Endodermal cell (in vitro differentiated cells): ENCODE measurements around the gene NT5C2. TPM values are rescaled to one million over a fixed set of nuclear protein-coding genes. Genes with fewer than 3 reads are reported as not detected.
A peak's percentile ranks its signal among the peaks of the same experiment; 100 is the strongest.

Experiments
- DNase-seq: peaks from one replicate; pipeline ENCODE4 v3.0.0-alpha.2; 2017
- H3K27ac ChIP-seq: 2 replicates; pipeline ENCODE4 v1.5.1; 2013; ENCODE audit warnings: mild to moderate bottlenecking, low read depth, low read length, moderate library complexity
- H3K27me3 ChIP-seq: 2 replicates; pipeline ENCODE4 v1.6.1; 2013; ENCODE audit warnings: mild to moderate bottlenecking, low read length, moderate library complexity; ENCODE audit not compliant: insufficient read depth, control insufficient read depth, poor library complexity, severe bottlenecking
- H3K36me3 ChIP-seq: 2 replicates; pipeline ENCODE4 v1.7.0; 2013; ENCODE audit warnings: mild to moderate bottlenecking, low read length, moderate library complexity; ENCODE audit not compliant: control insufficient read depth, insufficient read depth
- H3K4me1 ChIP-seq: one replicate; pipeline ENCODE4 v1.7.0; 2013; ENCODE audit warnings: low read length; ENCODE audit not compliant: control insufficient read depth, insufficient read depth
- H3K4me3 ChIP-seq: 2 replicates; pipeline ENCODE4 v1.5.1; 2013; ENCODE audit warnings: mild to moderate bottlenecking, low read length, moderate library complexity
- H3K9ac ChIP-seq: 2 replicates; pipeline ENCODE4 v1.6.1; 2013; ENCODE audit warnings: mild to moderate bottlenecking, low read length, moderate library complexity; ENCODE audit not compliant: poor library complexity, severe bottlenecking; ENCODE audit errors: extremely low read depth
- H3K9me3 ChIP-seq: 2 replicates; pipeline ENCODE4 v1.6.1; 2013; ENCODE audit warnings: mild to moderate bottlenecking, low read length, moderate library complexity; ENCODE audit not compliant: control insufficient read depth
- H3K27ac Mint-ChIP-seq: 2 replicates; pipeline ENCODE4 v1.8.0; 2020; ENCODE audit warnings: mixed read lengths
- H3K27me3 Mint-ChIP-seq: 2 replicates; pipeline ENCODE4 v1.8.0; 2021; ENCODE audit warnings: mild to moderate bottlenecking, mixed read lengths; ENCODE audit not compliant: insufficient read depth
- H3K36me3 Mint-ChIP-seq: 2 replicates; pipeline ENCODE4 v1.8.0; 2020; ENCODE audit warnings: low read depth, mixed read lengths
- H3K4me1 Mint-ChIP-seq: 2 replicates; pipeline ENCODE4 v1.8.0; 2020; ENCODE audit warnings: mixed read lengths
- H3K4me3 Mint-ChIP-seq: 2 replicates; pipeline ENCODE4 v1.8.0; 2020; ENCODE audit warnings: mild to moderate bottlenecking, moderate library complexity, mixed read lengths
- H3K9me3 Mint-ChIP-seq: 2 replicates; pipeline ENCODE4 v1.8.0; 2020; ENCODE audit warnings: mild to moderate bottlenecking, mixed read lengths
- WGBS, 2 experiments: methylation state at CpG; one replicate each; pipeline versions ENCODE4 v1.1.5 to v1.1.7; 2013; ENCODE audit warnings: missing lambda C conversion rate in 2 of 2, mixed read lengths in 1 of 2; ENCODE audit not compliant: insufficient coverage in 1 of 2, insufficient read length in 1 of 2; 5-methylcytosine and 5-hydroxymethylcytosine counted together
- total RNA-seq, 2 donors: library from RNA; stranded (reverse); fragmentation: NEBNext Ultra II Directional in 1 of 2; extraction: Animal tissue kit (Norgen Biotek cat#: 25700) in 1 of 2; gene quantifications; 2 replicates in 1 of 2; 3 replicates in 1 of 2; pipeline ENCODE4 v1.2.1, GENCODE V29; 2021
- TF ChIP-seq, protein P1 (sequence below): fragments of 200-600 bp; sonication (generic); conservative IDR thresholded peaks from 2 replicates; pipeline ENCODE4 v1.5.0; 2021; ENCODE audit warnings: antibody characterized with exemption, mild to moderate bottlenecking

Gene NT5C2
- total RNA-seq, 2 donors from 2014 or later, result 122 to 148 TPM

DNA sequence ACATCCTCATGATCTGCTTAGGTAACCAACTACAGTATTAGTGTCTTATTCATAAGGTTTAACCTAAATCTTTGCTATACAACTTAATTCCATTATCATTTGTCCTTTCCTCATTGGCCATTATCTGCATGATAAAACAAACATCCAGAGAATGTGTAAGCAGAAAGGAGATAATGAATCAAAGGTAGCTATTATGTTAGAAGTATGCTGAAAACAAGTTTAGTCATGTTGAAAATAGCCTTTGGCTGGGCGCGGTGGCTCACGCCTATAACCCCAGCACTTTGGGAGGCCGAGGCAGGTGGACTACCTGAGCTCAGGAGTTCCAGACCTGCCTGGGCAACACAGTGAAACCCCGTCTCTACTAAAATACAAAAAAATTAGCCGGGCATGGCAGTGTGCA is 78.2 kb downstream of the NT5C2 start:
- H3K36me3 Mint-ChIP-seq, result peaks cover 15% of the 10 kb centered on the region
- Histone ChIP-seq H3K4me3 (no peak overlapping the region), H3K9me3 (no peaks in the 10 kb centered on the region), H3K4me1 (peaks cover 10% of the 10 kb centered on the region), H3K27ac (no peak overlapping the region), H3K36me3 (peaks cover 11% of the 10 kb centered on the region), H3K9ac (no peak overlapping the region), H3K27me3 (no peaks in the 10 kb centered on the region)
- no peak overlapping the region for H3K4me3 Mint-ChIP-seq
- H3K27ac Mint-ChIP-seq, result no peak overlapping the region
- no peaks in the 10 kb centered on the region for H3K9me3 Mint-ChIP-seq
- peaks cover 25% of the 10 kb centered on the region for H3K4me1 Mint-ChIP-seq
- no peaks in the 10 kb centered on the region for H3K27me3 Mint-ChIP-seq
- TF ChIP-seq, protein P1, sequence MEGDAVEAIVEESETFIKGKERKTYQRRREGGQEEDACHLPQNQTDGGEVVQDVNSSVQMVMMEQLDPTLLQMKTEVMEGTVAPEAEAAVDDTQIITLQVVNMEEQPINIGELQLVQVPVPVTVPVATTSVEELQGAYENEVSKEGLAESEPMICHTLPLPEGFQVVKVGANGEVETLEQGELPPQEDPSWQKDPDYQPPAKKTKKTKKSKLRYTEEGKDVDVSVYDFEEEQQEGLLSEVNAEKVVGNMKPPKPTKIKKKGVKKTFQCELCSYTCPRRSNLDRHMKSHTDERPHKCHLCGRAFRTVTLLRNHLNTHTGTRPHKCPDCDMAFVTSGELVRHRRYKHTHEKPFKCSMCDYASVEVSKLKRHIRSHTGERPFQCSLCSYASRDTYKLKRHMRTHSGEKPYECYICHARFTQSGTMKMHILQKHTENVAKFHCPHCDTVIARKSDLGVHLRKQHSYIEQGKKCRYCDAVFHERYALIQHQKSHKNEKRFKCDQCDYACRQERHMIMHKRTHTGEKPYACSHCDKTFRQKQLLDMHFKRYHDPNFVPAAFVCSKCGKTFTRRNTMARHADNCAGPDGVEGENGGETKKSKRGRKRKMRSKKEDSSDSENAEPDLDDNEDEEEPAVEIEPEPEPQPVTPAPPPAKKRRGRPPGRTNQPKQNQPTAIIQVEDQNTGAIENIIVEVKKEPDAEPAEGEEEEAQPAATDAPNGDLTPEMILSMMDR, result no peak
- 93% methylated on average over 3 to 6 of the region's 6 CpGs for WGBS, 2 experiments
- DNase-seq, result no peak

DNA sequence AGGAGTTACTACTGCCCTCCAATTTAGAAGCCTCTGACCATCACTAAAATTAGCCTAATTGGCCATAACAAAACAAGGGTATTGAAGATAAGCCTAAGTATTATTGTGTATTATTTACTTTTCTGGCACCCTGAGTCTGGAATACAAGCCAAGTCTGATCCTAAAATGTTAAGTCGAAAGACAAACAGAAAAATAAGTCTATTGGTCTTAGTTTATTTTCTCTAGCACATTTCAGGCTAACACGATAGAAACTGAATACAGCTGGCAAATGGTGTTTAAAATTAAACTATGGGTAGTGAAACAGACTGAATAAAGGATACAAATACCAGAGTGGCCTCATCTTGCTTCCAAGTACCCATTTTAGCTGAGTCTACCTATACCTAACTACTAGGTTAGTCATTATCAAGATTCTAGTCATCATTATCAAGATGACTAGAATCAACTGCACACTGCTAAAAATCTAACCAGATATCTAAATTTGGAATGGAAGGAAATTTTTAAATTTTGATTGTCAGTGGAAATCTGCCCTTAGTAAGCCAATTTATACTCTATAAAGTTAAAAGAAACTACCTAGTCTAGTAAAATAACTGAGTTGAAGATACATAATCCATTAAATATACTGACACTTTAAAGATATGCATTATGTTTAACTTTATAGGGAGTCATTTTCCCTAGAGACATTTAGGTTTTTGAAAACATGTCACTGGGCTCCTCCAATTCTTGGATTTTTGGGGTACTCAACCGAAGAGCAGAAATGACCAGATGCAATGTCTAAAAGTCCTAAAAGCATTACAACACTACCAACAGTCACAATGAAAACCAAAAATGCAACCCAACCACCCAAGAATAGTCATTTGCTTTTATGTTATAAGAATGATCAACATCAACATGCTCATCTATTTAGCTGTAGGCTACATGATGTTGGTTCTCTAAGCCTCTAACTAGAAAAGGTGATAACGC is 80.9 kb downstream of the NT5C2 start:
- Histone ChIP-seq H3K27ac (no peak overlapping the region), H3K27me3 (no peaks in the 10 kb centered on the region), H3K9ac (no peak overlapping the region), H3K9me3 (no peaks in the 10 kb centered on the region), H3K4me3 (no peak overlapping the region), H3K4me1 (peaks cover 10% of the 10 kb centered on the region), H3K36me3 (peaks cover 25% of the 10 kb centered on the region)
- peaks cover 27% of the 10 kb centered on the region for H3K36me3 Mint-ChIP-seq
- 98 to 100% methylated on average over 2 to 4 of the region's 4 CpGs for WGBS, 2 experiments
- H3K4me1 Mint-ChIP-seq, result peaks cover 25% of the 10 kb centered on the region
- DNase-seq, result no peak
- H3K9me3 Mint-ChIP-seq, result no peaks in the 10 kb centered on the region
- no peak overlapping the region for H3K4me3 Mint-ChIP-seq
- H3K27me3 Mint-ChIP-seq, result no peaks in the 10 kb centered on the region
- TF ChIP-seq, protein P1, result no peak
- peak overlapping the region; percentile 46 for H3K27ac Mint-ChIP-seq

DNA sequence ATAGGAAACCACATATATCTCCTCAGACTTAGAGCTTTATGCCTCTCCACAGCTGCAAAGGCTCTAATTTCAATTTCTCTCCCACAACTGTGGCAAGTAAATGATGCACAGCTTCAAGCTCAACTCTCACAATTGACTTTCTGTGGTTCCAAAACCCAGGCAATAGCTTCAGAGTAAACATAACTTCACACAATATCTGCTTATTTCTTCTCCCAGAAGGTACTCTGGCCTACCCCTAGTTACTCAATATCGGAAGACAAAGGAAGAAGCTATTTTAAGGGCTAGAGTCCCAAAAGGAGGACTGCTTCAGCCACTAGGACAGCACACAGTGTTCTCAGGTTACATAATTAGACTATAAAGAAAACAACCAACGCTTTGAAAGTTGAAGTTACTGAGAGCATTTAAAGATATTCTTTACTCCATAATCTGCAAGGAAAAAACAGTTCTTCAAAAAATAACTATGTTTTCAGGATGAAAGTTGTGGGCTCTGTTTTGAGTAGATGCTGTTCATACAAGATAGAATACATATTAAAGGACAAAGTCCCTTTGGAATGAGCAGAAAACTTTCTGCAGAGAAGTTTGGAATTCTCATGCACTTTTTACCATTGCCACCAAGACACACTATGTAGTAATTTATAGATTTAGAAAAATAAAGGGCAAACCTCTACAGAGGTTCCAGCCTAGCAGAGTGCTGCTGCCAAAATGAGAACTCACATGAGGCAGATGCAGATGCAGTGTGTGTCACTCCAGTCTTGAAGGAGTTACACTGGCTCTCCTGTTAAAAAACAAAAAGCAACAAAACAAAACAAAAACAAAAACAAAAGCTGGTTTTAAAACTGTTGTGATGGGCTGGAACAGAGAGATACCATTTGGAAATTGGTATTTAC is 81.8 kb downstream of the NT5C2 start:
- H3K4me1 Mint-ChIP-seq, result peaks cover 25% of the 10 kb centered on the region

More for the DNA sequence above, 81.8 kb downstream of the NT5C2 start:
- H3K9me3 Mint-ChIP-seq, result no peaks in the 10 kb centered on the region
- peak overlapping the region; percentile 46 for H3K27ac Mint-ChIP-seq
- H3K36me3 ChIP-seq, result peaks cover 29% of the 10 kb centered on the region
- TF ChIP-seq, protein P1, result no peak
- no peak overlapping the region for H3K4me3 ChIP-seq
- H3K4me1 ChIP-seq, result peaks cover 10% of the 10 kb centered on the region
- no peaks in the 10 kb centered on the region for H3K9me3 ChIP-seq
- no peak for DNase-seq
- peaks cover 28% of the 10 kb centered on the region for H3K36me3 Mint-ChIP-seq
- no peak overlapping the region for H3K4me3 Mint-ChIP-seq
- H3K27ac ChIP-seq, result no peak overlapping the region
- no peaks in the 10 kb centered on the region for H3K27me3 Mint-ChIP-seq
- no peak overlapping the region for H3K9ac ChIP-seq
- 73 to 84% methylated on average over 2 of the region's 2 CpGs for WGBS, 2 experiments
- no peaks in the 10 kb centered on the region for H3K27me3 ChIP-seq
